ENCODE results near the gene KLLN. TPM values are rescaled to one million over a fixed set of nuclear protein-coding genes. Genes with fewer than 3 reads are reported as not detected.
"Not testable (repeated sequence)": the region's sequence is repeated elsewhere in the genome, so short reads cannot be mapped to it uniquely, and the experiment has no call there.

KLLN gene, protein sequence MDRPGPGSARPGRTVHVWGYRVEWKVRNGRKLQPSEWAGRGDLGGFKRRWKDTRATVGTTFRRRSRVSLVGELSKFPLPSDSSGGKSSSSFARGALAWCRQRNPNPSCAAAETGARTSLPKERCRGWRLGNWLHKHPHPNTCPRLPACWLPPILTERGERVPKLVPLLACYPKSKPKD
- under 1 TPM; 0.20 to 0.90 (median 0.43) TPM for polyA plus RNA-seq

DNA sequence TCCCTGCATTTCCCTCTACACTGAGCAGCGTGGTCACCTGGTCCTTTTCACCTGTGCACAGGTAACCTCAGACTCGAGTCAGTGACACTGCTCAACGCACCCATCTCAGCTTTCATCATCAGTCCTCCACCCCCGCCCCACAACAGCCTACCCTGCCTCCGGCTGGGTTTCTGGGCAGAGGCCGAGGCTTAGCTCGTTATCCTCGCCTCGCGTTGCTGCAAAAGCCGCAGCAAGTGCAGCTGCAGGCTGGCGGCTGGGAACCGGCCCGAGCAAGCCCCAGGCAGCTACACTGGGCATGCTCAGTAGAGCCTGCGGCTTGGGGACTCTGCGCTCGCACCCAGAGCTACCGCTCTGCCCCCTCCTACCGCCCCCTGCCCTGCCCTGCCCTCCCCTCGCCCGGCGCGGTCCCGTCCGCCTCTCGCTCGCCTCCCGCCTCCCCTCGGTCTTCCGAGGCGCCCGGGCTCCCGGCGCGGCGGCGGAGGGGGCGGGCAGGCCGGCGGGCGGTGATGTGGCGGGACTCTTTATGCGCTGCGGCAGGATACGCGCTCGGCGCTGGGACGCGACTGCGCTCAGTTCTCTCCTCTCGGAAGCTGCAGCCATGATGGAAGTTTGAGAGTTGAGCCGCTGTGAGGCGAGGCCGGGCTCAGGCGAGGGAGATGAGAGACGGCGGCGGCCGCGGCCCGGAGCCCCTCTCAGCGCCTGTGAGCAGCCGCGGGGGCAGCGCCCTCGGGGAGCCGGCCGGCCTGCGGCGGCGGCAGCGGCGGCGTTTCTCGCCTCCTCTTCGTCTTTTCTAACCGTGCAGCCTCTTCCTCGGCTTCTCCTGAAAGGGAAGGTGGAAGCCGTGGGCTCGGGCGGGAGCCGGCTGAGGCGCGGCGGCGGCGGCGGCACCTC is at the start of gene KLLN, which contains the start of gene PTEN:
KLLN (minus strand) TSS at position 481 of the 891 bp plus-strand sequence. CDS start 1,046 bp downstream, outside the sequence.
PTEN (plus strand) TSS at position 573 of the 891 bp plus-strand sequence. CDS start 845 bp downstream, outside the sequence.
- 0 to 1% (median 1%) methylated on average over 65 to 89 of the region's 89 CpGs for WGBS, 3 donors
- H3K27ac ChIP-seq (ENCODE audit: low read depth, low read length) = peak within 1 kb of the TSS; percentile 96

DNA sequence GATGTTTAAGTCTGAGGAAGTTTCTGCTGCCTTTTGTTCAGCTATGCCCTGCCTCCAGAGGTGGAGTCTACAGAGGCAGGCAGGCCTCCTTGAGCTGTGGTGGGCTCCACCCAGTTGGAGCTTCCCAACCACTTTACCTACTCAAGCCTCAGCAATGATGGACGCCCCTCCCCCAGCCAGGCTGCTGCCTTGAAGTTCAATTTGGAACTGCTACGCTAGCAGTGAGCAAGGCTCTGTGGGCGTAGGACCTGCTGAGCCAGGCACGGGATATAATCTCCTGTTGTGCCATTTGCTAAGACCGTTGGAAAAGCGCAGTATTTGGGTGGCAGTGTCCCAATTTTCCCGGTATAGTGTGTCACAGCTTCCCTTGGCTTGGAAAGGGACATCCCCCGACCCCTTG is 40.1 kb upstream of the KLLN start:
- not testable (repeated sequence) for H3K27ac ChIP-seq (ENCODE audit: low read depth, low read length)
- WGBS, 3 donors = 96 to 97% (median 96%) methylated on average over 8 of the region's 8 CpGs

DNA sequence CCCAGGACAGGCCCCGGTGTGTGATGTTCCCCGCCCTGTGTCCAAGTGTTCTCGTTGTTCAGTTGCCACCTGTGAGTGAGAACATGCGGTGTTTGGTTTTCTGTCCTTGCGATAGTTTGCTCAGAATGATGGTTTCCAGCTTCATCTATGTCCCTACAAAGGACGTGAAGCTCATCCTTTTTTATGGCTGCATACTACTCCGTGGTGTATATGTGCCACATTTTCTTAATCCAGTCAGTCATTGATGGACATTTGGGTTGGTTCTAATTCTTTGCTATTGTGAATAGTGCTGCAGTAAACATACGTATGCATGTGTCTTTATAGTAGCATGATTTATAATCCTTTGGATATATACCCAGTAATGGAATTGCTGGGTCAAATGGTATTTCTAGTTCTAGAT is 34.6 kb upstream of the KLLN start:
- WGBS, 3 donors = 96% methylated on average over 8 of the region's 8 CpGs
- H3K27ac ChIP-seq (ENCODE audit: low read depth, low read length) = not testable (repeated sequence)

DNA sequence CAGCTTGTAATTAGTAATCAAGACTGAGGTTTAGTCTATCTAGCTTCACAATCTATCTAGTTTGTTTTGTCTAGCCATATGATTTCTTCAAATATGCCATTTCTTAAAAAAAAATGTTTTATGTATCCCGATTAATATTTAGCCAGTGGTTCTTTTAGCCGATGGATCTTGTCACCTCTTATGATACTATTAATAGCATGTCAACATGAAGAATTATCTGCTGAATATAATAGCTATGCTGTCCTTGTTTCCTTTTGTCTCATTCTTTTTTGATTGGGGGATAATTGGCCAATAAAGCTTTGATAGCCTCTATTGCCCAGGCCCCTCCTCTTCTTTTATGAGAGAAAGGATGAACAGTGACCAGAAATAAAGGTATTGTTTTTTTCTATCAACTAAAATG is 32.9 kb upstream of the KLLN start:
- no peak overlapping the region for H3K27ac ChIP-seq (ENCODE audit: low read depth, low read length)
- 41 to 91% (median 86%) methylated on average over 2 of the region's 2 CpGs for WGBS, 3 donors

DNA sequence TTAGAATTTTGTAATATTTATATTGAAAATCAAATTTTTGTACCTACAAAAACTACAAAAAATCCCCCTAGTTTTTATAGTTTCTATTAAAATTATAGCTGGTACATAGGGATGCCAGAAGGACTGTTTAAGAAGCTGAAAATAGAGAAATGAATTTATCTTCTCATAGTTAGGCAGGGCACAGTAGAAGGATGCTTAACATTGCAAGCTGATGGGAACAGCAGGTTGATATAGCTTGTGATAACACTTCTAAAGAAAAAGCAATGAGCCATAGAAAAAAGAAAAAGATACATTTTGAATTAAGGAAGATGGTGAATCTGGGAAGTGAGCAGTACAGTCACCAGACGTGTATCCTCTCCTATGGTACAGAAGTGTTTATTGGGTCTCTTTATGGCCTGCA is 32.1 kb upstream of the KLLN start:
- WGBS, 3 donors = 68 to 91% (median 77%) methylated on average over 1 of the region's 1 CpG
- no peak overlapping the region for H3K27ac ChIP-seq (ENCODE audit: low read depth, low read length)

DNA sequence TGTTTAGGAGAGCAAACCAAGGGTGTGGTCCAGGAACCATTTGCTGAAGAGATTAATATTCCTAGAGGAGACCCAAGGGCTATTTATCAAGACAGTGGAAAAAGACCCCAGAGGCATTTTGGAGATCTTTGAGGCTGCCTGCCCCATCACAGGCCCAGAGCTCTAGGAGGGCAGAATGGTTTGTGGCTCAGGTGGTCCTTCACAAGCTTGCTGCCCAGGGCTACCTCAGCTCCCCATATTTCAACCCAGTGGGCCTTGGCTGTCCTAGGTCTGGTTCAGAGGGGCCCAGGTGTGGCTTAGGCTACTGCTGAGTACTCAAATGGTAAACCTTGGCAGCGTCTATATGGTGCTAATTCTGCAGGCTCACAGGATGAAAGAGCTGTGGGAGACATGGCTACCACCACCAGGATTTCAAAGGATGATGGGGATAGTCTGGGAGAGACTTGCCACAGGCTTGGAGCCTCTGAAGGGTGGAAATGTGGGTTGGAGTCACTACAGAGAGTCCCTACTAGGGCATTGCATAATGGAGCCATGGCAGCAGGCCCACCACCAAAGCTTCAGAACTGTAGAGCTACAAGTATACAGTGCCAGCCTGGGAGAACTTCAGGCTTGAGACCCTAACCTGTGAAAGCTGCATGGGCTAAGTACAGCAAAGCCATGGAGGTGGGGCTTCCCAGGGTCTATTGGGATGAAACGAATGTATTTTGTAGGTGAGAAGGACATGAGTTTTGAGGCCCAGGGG is 24.4 kb upstream of the KLLN start:
- 88 to 93% (median 91%) methylated on average over 2 of the region's 2 CpGs for WGBS, 3 donors
- no peak overlapping the region for H3K27ac ChIP-seq (ENCODE audit: low read depth, low read length)

DNA sequence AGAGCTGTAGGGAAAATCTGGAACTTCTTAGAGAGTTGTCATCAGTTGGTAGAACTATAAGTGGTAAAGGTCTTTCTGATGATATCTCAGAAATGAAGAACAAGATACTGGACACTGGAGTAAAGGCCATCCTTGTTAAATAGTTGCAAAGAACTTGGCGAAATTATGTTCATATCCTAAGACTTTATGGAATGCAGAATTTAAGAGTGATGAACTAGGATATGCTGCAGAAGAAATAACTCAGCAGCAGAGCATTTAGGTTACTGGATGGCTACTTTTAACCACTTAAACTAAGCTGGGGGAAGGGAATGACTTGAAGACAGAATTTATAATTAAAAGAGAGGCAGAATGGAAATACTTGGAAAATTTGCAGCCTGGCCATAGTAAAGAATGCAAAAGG is 23.8 kb upstream of the KLLN start:
- 97 to 100% (median 97%) methylated on average over 1 of the region's 1 CpG for WGBS, 3 donors

DNA sequence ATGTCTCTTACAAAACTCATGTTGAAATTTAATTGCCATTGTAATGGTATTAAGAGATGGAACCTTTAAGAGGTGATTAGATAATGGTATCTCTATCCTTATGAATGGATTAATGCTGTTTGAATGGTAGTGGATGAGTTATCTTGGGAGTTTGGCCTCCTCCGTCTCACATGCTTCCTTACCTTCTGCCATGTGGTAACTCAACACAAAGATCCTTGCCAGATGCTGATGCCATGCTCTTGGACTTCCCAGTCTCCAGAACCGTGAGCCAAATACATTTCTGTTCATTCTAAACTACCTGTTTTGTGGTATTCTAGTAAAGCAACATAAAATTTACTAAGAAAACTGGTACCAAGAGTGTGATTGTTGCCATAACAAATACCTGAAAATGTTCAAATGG is 23.3 kb upstream of the KLLN start:
- WGBS, 3 donors = 98 to 100% (median 98%) methylated on average over 2 of the region's 2 CpGs
- no peak overlapping the region for H3K27ac ChIP-seq (ENCODE audit: low read depth, low read length)

More for the DNA sequence above, 23.8 kb upstream of the KLLN start:
- H3K27ac ChIP-seq (ENCODE audit: low read depth, low read length) = no peak overlapping the region

DNA sequence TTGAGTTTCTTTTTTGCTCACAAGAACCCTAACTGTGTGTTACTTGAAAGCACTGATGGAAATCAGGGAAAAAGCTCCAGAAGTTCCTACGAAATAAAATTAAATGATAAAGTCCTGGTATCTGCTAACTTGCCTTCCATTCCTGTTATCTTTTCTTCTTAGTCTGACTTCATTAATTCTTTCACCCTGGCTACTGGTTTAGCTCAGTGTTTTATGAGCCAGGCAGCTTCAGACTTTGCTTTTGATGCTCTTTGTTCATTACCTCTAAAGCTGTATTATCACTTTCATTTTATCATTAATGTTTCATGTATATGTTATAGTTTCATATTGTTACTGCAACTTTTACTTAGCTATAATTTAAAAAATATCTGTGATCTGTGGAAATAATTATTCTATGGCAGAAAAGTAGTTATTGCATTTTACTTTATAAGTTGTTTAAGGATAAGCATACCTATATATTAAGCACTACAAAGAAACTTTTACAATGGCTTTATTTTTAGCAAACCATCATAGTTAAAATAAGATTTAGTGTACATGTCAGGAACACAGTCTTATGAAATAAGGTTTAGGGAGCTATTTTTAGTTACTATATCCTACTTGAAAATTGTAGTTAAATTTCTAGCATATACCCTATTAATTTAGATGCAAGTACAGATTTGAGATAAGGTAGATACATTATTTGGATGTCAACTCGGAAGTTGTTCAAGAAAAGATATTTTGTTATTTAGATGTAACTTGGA is 19.4 kb upstream of the KLLN start:
- no peak overlapping the region for H3K27ac ChIP-seq (ENCODE audit: low read depth, low read length)
- 74 to 87% (median 78%) methylated on average over 2 of the region's 2 CpGs for WGBS, 3 donors

DNA sequence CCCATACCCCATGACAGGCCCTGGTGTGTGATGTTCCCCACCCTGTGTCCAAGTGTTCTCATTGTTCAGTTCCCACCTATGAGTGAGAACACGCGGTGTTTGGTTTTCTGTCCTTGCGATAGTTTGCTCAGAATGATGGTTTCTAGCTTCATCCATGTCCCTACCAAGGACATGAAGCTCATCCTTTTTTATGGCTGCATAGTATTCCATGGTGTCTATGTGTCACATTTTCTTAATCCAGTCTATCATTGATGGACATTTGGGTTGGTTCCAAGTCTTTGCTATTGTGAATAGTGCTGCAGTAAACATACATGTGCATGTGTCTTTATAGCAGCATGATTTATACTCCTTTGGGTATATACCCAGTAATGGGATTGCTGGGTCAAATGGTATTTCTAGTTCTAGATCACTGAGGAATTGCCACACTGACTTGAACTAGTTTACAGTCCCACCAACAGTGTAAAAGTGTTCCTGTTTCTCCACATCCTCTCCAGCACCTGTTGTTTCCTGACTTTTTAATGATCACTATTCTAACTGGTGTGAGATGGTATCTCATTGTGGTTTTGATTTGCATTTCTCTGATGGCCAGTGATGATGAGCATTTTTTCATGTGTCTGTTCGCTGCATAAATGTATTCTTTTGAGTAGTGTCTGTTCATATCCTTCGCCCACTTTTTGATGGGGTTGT is 18.2 kb upstream of the KLLN start:
- not testable (repeated sequence) for H3K27ac ChIP-seq (ENCODE audit: low read depth, low read length)
- 96 to 99% (median 99%) methylated on average over 5 of the region's 5 CpGs for WGBS, 3 donors

DNA sequence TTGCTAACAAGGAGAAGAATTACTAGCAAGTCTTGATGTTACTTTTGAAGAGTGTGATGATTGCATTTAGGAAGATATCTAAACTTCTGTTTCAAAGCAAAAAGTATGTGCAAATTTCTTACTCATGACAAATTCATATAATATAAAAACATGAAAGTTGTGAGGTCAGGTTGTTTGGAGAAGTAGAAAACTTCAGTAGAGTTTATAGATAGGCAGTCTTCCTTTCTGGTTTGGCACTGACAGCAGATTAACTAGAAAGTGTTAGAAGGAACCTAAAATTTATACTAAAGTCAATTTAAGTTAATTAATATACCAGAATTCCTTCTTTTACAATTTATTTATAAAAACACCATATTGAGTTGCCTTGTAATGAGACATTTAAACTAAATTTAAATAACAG is 17.0 kb upstream of the KLLN start:
- H3K27ac ChIP-seq (ENCODE audit: low read depth, low read length) = no peak overlapping the region

DNA sequence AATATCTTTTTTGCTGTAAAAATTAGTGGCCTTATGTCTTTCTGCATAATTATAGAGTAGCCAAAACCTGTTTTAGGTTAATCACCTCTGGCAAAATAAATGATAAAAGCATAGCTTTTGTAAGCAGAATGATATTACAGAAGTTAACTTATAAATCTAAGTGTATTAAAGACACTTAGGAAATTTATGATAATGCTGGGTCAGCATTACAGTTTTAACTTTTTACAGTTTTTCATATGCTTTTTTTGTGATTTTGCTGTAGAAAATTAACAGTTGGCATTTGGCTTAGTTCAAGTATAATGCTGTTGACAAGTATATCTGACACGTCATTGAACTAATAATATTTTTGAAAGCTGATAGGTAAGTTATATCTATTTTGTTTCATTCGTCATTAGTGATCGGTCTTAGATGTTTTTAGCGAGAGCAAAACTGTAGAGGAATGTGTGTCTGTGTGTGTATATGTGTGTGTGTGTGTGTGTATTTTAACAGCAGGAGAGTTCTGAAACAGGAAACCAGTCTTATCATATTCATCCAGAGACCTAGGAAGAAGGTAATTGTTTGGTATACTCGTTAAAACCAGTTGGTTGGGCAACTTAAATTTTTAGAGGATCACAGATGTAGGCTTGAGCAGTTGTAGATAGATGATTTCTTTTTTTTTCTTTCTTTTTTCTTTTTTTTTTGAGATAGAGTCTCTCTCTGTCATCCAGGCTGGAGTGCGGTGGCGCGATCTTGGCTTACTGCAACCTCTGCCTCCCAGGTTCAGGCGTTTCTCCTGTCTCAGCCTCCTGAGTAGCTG is 15.5 kb upstream of the KLLN start:
- WGBS, 3 donors = 54 to 63% (median 60%) methylated on average over 9 of the region's 9 CpGs

DNA sequence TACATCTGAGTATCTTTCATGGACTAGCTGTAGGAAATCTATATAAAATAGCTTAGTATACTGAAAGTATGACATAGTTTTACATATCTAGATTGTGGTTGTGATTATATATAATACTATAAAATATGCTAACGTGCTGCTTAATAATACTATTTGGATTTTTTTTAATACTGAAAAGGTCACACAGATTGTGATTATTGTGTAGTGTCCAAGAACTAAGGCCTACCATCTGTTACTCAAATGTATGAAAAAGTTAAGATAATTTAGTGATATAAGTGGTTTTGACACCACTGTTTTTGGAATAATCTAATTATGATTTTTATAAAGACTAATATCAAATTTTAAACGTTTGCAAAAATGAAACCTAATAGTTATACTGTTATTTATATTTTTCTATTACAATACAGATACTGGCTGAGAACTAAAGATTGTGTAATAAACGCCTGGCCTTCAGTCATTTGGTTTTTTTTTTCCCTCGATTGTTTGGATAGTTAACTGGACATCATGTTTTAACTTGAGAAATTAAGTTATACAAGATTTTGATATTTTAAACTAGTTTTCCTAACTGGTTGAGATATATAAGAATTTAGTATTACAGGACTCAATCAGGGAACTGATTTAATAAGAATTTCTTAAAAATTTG is 12.7 kb upstream of the KLLN start:
- H3K27ac ChIP-seq (ENCODE audit: low read depth, low read length) = no peak overlapping the region
- 20 to 36% (median 35%) methylated on average over 4 of the region's 4 CpGs for WGBS, 3 donors

More for the DNA sequence above, 15.5 kb upstream of the KLLN start:
- H3K27ac ChIP-seq (ENCODE audit: low read depth, low read length) = no peak overlapping the region

DNA sequence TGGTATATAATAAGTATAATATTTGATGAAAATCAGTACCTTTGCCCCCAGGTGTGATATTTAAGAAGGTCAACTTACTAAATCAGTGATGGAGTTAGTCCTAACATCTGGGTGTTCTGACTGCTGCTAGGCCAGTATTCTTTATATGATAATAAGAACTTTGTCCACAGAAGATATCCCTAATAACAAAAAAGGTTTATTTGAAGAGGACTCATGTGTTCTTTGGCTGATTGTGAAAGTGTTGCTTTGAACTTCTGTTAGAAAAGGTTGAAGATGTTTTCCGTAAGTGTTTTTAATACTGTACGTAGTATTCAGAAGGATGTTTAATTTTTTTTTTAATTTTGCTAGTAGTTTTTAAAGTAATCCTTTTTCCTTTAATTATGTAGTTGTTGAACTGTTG is 10.3 kb upstream of the KLLN start:
- 61 to 81% (median 78%) methylated on average over 2 of the region's 2 CpGs for WGBS, 3 donors
- H3K27ac ChIP-seq (ENCODE audit: low read depth, low read length) = no peak overlapping the region

DNA sequence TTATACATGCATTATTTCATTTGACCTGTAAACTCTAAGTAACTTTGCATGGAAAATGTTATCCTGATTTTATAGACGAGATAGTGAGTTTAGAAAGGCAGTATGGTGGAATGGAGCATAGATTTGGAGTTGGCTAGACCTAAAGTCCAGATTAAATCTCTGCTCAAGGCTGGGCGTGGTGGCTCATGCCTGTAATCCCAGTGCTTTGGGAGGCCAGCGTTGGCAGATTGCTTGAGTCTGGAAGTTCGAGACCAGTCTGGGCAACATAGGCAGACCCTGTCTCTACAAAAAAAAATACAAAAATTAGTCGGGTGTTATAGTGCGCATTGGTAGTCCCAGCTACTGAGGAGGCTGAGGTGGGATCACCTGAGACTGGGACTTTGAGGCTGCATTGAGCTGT is 9.5 kb upstream of the KLLN start:
- H3K27ac ChIP-seq (ENCODE audit: low read depth, low read length) = no peak overlapping the region
- WGBS, 3 donors = 93 to 95% (median 93%) methylated on average over 6 of the region's 6 CpGs

DNA sequence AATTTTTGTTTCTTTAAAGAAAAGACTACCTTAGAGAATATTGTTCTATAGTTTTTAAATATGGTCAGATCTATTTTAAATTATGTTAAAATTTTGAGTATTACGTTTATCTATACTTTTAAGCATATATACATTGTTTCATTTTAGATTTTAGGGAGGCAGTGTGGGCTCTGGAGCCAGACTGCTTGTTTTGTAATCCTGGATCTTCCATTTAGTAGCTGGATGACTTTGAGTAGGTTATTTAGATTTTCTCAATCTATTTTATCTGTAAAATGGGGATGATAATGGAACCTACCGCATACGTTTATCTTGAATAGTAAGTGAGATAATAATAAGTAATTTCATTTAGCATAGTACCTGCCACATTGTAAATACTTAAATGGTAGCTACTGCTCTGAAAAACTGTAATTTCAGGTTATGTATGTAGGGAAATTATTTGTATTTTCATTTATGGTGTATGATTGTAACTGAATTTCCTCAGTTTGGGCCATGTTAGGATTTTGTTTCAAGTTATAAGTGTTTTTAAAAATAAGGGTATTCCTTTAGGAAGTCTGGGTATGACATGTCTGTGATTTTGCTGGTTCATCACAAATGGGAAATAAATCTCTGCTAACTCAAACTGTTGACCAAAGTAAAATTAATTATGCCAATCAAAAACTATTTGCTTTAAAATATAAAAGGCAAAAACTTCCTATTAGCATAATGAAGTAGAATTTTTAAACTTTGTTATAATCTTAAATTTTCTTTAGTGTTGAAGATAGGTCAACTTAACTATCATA is 6.6 kb upstream of the KLLN start:
- 58 to 76% (median 70%) methylated on average over 3 of the region's 3 CpGs for WGBS, 3 donors
- H3K27ac ChIP-seq (ENCODE audit: low read depth, low read length) = no peak overlapping the region

Data from adipose tissue (tissue), 3 donors.